ENCODE measurements around the gene CALU.

DNA sequence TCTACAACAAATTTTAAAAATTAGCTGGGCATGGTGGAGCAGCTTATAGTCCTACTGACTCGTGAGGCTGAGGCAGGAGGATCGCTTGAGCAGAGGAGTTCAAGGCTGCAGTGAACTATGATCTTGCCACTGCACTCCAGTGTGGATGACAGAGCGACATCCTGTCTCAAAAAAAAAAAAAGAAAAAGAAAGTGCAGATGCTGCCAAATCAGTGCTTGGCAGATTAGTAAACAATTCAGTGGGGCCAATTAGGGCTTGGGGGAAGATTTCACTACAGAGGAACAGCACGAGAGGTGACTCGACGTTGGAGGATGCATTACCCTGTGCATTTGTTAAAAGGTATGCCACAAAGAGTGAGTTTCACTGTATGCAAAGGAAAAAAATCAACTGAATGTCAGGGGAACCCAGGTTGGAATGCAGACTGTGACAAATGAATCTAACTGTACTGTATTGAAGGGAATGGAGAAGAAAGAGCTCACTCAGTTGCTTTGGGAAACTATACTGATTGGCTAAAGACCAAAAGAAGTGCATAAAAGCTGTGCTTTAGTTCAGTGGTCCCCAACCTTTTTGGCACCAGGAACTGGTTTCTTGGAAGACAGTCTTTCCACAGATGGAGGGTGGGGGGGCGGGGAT is 35.4 kb upstream of the CALU start:
- TF ChIP-seq, protein P1, sequence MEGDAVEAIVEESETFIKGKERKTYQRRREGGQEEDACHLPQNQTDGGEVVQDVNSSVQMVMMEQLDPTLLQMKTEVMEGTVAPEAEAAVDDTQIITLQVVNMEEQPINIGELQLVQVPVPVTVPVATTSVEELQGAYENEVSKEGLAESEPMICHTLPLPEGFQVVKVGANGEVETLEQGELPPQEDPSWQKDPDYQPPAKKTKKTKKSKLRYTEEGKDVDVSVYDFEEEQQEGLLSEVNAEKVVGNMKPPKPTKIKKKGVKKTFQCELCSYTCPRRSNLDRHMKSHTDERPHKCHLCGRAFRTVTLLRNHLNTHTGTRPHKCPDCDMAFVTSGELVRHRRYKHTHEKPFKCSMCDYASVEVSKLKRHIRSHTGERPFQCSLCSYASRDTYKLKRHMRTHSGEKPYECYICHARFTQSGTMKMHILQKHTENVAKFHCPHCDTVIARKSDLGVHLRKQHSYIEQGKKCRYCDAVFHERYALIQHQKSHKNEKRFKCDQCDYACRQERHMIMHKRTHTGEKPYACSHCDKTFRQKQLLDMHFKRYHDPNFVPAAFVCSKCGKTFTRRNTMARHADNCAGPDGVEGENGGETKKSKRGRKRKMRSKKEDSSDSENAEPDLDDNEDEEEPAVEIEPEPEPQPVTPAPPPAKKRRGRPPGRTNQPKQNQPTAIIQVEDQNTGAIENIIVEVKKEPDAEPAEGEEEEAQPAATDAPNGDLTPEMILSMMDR (conservative IDR thresholded peaks at IDR 0.05): no peak
- no peak for TF ChIP-seq ZFX (IDR thresholded peaks at IDR 0.05)
